Stimulated activated CD4-positive, alpha-beta T cell treated with anti-CD3 and anti-CD28 coated beads, TNF-alpha, amount 100 ng/mL, for 1 hour (primary cell): Measurements from ENCODE around the gene PHACTR4.
"Not testable (repeated sequence)": the region's sequence is repeated elsewhere in the genome, so short reads cannot be mapped to it uniquely, and the experiment has no call there.

Experiments used
- DNase-seq, 3 donors: peaks; one replicate each; pipeline ENCODE4 v3.0.0-alpha.2; 2020; ENCODE audit warnings: low read depth in 3 of 3, low spot score in 1 of 3

PHACTR4 gene

DNA sequence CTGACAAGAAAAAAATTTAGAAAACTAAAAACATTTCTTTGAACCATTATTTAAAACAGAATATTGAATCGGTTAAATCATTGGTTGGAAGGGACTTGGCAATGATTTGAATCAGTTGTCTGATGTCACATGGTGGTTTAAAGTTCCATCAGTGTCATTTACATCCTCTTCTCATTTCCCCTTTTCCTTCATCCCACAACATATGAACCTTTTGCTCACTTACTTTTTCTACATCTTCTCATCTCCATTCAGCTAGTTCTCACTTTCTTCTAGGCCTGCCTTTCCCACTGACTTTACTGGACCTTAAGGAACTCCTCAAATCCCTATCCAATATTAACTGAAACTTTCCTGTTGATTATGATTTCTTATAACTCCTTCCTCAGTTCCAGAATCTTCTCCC is 58.5 kb downstream of the PHACTR4 start:
- DNase-seq = no peak

DNA sequence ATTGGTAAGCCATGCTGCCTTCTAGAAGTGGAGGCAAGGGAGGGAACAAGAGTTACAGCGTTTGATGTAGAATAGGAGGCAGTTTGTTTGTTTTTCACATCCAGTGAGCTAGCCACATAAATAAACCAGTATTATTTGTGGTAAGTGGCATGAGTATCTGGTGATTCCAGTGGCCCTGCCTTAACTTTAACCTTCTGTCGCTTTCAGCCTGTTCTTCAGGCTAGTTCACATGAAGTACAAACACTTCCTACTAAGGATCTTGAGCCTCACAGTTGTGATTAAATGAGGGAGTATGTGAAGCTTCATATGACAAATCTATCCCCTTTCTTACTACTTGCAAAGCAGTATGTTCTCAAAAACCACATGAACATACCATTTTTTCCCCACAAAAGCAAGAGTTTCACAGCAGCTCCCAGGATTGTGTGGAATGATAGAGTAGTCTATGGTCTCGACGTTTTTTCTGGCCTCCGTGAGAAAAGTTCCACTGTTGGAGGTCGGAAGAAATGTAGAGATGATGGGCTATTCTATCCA is 59.5 kb downstream of the PHACTR4 start:
- DNase-seq = no peak

DNA sequence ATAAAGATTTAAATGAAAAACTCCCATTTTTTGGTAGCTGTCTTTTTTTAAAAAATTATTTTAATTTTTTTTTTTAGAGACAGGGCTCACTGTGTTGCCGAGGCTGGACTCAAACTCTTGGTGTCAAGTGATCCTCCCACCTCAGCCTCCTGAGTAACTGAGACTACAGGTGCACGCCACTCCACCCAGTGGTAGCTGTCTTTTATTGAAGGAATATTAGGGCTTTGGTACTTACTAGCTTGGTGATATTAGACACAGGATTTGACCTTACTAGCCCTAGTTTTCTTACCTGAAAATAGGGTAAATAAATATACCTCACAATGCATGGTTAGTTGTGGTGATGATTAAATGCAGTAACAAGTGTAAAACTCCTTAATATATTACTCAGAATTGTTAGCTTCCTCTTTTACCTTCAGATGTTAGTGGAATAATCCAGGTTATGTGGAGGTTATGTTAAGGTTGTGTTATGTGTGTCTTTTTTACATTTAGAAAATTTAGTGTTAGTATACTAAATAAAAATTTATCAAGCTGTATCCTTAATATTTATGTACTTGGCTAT is 66.8 kb downstream of the PHACTR4 start:
- no peak for DNase-seq

DNA sequence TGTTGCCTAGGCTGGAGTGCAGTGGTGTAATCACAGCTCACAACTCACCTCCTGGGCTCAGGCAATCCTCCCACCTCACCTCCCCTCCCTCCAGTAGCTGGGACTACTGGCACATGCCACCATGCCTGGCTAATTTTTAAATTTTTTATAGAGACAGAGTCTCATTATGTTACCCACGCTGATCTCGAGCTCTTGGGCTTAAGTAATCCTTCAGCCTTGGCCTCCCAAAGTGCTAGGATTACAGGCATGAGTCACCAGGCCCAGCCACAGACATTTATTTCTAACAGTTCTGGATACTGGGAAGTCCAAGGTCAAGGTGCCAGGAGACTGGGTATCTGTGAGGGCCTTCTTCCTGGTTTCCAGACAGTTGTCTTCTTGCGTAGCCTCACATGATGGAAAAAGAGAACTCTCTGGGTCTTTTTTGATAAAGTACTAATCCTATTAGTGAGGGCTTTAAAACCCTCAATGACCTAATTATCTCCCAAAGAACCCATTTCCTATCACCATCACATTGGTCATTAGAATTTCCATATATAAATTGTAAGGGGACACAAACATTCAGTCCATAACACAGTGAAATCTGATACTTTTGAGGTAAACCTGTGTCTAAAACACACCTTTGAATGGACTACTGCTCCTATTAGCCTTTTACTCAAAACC is 67.9 kb downstream of the PHACTR4 start:
- no peak for DNase-seq

DNA sequence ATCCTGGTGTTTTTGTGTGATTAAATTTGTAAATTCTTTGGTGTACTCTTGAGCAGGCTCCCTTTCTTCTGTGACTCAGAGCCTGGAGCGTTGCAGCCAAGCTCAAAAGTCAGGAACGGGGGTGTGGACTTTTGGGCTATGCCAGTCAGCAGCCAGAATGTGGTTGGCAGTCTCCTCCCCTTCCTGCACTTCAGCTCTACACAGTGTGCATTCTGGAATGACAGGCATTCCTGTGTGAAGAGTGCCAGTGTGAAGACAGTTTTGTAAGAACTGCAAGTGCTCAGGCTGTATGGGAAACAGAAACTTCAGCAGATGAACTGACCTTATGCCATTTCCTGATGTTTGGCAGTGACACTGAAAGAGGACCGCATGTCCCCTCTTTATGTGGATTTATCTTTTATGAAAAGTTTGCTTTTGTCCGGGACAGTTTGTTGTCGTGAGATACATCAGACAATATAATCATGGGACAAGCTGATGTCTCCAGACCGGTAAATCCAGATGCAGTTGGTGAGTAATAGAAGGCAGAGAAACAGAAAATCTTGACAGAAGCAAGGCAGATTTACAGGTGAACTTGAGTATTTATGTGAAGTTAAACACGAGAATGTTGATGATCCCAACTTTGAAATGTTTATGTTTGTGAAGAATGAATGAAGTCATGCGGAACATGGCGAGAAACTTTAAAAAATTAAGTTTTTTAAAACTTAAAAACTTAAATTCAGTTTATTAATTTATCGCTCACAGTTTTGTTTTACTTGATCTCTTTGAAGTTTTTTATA is 68.6 kb downstream of the PHACTR4 start:
- DNase-seq = no peak

DNA sequence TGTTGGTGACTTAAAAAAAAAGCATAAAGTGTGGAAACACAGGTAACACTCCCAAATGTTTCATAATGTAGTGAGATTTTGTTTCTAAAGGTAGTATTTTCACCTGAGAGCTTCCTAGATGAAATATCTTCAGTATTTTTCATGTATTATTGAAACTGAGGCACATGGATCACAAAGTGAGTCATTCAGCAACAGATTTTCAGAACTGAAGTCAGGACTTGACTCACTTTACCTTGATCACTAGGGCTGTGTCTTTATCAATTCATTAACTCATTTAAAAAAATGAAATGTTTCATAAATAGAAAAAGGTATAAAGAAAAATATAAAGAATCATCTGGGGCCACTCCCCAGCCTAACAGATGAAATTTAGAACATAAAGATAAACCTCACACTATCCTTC is 69.8 kb downstream of the PHACTR4 start:
- DNase-seq = no peak

DNA sequence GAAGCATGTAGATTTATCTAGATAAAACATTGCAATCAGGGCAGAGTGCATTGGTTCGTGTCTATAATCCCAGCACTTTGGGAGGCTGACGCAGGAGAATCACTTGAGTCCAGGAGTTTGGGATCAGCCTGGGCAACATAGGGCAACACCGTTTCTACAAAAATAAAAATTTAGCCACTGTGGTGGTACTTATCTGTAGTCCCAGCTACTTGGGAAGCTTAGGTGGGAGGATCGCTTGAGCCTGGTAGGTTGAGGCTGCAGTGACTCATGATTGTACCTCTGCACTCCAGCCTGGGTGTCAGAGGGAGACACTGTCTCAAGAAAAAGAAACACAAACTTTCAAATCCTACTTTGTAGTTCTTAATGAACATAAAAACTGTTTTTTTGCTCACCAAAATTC is 72.1 kb downstream of the PHACTR4 start:
- DNase-seq = no peak

DNA sequence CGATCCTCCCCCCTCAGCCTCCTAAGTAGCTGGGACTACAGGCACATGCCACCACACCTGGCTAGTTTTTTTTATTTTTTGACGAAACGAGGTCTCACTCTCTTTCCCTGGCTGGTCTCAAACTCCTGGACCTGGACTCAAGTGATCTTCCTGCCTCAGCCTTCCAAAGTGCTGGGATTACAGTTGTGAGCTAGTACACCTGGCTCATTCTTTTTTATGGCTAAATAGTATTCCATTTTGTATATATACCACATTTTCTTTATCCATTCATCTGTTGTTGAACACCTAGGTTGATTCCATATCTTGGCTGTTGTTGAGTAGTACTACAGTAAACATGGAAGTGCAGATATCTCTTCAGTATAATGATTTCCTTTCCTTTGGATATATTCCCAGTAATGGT is 74.0 kb downstream of the PHACTR4 start:
- no peak for DNase-seq

DNA sequence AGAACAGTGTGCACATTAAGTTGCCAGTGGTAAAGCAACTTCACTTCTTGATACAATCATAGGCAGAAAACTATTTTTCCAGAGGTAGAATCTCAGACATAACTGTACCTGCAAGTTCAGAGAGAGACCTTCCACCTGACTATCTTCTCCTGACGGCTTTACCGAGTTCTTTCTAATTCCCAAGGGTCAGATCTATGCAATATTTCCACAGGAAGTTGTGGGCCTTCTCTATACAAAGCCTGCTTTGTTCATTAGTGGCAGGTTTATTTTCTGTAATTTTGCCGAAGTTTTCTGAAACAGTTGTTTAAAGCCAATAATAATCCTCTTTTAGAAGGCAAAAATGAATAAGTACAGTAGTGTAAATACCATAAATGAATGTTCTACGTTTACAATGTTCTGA is 78.1 kb downstream of the PHACTR4 start:
- no peak for DNase-seq

DNA sequence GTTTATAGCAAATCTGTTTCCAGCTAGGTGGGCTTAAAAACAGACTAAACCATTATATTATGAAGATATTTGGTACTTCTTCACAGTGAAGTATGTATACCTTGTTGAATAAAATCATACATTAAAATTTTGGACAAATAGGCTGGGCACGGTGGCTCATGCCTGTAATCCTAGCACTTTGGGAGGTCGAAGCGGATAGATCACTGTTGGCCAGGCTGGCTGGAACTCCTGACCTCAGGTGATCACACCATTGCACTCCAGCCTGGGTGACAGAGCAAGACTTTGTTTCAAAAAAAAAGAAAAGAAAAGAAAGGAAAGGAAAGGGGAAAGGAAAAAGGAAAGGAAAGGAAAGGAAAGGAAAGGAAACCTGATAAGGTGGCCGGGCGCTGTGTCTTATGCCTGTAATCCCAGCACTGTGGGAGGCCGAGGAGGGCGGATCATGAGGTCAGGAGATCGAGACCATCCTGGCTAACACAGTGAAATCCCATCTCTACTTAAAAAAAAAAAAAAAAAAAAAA is 78.6 kb downstream of the PHACTR4 start:
- not testable (repeated sequence) for DNase-seq

DNA sequence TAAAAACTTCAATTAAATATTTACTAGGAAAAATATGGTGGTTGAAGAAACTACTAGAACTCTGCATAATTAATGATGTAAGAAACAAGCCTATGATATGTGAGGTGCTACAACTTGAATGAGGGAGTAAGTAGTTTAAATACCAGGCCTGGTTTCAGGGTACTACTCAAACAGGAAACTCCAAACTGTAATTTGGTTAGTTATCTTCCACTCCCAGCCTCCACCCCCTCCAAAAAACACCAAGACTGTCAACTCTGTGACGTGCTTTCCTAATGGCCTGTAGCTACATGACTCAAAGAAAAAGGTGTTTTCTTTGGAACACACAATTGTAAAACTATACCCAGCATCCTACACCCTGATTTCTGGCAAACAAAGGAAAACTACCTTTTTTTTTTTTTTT is 80.4 kb downstream of the PHACTR4 start:
- DNase-seq = no peak

DNA sequence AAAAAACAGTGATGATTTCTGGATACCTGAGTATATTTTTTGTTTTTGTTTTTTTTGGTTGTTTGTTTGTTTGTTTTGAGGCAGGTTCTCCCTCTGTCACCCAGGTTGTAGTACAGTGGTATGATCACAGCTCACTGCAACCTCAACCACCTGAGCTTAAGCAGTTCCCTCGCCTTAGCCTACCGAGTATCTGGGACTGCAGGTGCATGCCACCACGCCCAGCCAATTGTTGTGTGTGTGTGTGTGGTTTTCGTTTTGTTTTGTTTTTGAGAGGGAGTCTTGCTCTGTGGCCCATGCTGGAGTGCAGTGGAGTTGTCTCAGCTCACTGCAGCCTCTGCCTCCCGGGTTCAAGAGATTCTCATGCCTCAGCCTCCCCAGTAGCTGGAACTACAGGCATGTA is 81.0 kb downstream of the PHACTR4 start:
- DNase-seq = no peak

DNA sequence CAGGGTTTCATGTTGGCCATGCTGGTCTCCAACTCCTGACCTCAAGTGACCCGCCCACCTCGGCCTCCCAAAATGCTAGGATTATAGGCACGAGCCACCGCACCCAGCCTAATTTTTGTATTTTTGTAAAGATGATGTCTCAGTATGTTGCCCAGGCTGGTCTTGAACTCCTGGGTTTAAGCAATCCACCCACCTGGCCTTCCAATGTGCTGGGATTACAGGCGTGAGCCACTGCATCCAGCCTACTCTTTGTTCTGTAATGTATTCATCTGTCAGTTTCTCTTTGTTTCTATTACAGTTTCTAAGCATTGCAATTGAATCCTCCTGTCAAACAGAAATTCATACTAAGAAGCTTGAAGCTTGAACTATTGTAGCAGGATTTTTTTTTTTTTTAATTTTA is 81.5 kb downstream of the PHACTR4 start:
- no peak for DNase-seq

DNA sequence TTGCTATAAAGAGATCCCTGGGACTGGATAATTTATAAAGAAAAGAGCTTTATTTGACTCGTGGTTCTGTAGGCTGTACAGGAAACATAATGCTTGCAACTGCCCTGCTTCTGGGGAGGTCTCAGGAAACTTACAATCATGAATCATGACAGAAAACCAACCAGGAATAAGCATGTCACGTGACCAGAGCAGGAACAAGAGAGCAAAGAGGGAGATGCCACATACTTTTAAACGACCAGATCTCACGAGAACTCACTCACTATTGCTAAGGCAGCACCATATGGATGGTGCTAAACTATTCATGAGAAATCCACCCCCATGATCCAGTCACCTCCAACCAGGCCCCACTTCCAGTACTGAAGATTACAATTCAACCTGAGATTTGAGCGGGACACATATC is 86.5 kb downstream of the PHACTR4 start:
- DNase-seq = no peak

DNA sequence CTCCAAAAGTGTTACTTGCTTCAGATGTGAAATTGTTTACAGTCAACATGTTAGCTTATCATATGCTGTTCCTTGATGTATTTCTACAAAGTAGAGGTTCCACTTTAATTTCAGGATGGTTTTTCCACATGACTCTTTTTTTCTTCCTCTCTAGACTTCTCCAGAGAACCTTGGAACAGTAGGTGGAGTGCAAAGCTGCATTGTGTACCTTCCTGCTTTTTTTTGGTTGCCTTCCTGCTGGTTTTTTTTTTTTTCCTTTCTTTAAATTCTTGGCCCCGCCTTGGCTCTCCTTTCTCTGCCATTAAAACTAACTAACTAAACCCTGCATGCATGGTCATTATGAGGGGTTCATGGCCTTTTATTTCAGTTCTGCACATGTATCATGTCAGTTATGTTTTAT is 88.1 kb downstream of the PHACTR4 start:
- no peak for DNase-seq

DNA sequence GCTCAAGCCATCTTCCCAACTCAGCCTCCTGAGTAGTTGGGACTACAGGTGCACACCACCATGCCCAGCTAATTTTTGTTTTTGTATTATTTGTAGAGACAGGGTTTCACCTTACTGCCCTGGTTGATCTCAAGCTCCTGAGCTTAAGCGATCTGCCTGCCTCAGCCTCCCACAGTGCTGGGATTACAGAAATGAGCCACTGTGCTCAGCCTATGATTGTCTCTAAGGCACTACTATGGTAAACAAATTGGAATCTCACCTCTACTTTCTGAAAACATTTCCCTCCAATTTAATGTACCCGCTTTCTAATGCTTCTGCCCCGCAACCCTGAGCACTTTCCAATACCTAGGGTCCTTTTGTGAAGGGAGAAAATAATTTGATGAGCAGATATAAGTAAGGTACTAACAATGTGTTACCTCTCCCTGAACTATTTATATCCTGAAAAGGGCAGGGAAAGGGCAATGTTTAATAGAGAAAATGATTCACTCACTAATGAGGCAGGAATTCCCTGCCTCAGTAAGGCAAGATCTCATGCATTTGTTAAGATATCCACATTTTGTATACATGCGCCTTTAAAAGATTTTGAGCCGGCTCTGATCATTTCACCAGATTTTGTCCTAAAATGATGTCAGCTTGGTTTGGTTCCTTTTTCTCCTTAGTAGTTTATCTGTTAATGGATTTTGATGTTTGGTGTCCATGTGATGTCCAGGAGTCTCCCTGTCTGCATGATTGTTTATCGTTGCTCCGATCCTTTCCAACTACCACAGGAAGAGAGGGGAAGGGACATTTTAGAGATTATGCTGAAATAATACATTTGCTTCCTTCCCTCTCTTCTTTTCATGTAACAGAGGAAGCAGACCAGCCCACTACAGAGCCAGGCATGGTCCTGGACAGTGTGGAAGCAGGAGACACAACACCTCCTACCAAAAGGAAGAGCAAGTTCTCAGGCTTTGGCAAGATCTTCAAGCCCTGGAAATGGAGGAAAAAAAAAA is 89.0 kb downstream of the PHACTR4 start:
- no peak for DNase-seq

DNA sequence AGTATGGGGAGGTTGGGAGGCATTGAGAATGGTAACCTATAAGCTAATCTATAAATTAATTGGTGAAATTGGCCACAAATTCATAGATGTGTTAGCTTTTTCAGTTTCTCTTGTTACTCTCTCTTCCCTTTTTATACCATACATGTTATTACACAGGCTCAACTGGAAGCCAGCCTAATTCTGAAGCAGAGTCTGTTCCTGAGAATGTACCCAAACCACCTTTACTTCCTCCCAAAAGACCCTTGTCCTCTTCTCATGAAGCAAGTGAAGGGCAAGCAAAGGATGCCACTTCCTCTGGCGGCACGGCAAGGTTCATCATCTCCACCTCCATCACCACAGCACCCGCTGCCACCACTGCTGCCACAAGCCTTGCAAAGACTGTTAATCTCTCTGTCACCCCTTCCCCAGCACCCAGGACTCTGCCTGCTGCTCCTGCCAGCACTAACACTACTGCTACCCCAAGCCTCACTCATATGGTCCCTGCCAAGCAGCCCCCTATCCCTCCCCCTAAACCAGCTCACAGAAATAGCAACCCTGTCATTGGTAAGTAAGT is 96.8 kb downstream of the PHACTR4 start:
- DNase-seq = no peak

DNA sequence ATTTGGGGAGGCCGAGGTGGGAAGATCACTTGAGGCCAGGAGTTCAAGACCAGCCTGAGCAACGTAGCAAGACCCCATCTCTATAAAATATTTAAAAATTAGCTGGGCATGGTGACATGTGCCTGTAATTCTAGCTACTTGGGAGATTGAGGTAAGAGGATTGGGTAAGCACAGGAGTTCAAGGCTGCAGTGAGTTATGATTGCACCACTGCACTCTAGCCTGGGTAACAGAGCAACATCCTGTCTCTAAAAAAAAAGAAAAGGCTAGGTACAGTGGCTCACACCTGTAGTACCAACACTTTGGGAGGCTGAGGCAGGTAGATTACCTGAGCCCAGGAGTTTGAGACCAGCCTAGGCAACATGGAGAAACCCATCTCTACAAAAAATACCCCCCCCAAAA is 100.6 kb downstream of the PHACTR4 start:
- no peak for DNase-seq

DNA sequence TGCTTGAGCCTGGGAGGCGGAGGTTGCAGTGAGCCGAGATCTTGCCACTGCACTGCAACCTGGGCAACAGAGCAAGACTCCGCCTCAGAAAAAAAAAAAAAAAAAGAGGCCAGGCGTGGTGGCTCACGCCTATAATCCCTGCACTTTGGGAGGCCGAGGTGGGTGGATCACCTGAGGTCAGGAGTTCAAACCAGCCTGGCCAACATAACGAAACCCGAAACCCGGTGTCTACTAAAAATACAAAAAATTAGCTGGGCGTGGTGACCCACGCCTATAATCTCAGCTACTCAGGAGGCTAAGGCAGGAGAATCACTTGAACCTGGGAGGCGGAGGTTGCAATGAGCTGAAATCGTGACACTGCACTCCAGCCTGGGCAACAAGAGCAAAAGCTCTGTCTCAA is 110.0 kb downstream of the PHACTR4 start:
- DNase-seq = not testable (repeated sequence)

DNA sequence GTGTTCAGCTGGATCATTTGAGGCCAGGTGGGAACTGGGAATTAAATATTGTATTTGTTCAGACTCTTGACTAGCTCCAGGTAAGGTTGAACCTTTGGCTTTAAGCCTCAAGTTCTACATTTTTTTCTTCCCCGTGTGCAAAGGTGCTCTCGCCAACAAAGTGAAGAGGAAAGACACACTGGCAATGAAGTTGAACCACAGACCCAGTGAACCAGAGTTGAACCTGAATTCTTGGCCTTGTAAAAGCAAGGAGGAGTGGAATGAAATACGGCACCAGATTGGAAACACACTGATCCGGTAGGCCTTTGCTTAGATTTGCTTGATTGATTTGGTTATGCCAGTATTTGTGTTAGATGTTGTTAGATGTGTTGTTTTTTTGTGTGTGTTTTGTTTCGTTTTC is 110.8 kb downstream of the PHACTR4 start:
- DNase-seq = no peak

DNA sequence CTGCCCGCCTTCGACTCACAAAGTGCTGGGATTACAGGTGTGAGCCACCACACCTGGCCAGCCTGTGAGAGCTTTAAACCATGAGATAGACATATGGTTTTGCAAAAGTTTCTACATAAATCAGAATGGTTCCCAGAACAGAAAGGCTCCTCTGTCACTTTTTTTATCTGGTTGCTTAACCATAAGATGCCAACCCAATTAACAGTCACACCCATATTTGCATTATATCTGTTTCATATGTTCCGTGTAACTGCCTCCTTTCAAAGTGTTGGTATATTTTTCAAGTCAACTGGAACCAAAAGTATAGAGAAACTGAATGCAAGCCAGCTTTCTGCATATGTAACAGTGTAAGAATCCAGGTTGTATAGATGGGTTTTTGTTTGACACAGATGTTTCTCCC is 112.6 kb downstream of the PHACTR4 start:
- DNase-seq = no peak
